NAMALWA (cell line): ENCODE results near the gene AFG1L.
"Not testable (repeated sequence)": the region's sequence is repeated elsewhere in the genome, so short reads cannot be mapped to it uniquely, and the experiment has no call there.

Experiments
- DNase-seq: peaks from one replicate; pipeline ENCODE4 v3.0.0-alpha.2; 2015; ENCODE audit warnings: low spot score

Gene AFG1L

DNA sequence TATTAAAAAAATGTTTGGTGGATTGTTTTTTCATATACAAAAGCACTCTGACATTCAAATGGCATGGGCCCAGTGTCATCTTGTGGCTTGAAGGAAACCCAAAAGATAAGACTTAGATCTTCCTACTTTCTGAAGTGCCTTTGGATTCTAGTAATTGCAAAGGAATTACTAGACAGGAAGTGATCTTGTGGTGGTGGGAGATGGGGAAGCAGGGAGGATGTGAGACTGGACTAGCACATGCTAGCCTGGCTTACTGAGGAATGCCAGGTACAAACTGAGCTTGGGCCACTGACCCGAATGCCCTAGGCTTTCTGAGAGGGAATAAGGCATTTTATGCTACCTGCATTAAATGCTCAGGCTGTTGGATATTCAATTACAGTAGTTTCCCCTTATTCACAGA, 59.0 kb downstream of the AFG1L start:
- DNase-seq = no peak

DNA sequence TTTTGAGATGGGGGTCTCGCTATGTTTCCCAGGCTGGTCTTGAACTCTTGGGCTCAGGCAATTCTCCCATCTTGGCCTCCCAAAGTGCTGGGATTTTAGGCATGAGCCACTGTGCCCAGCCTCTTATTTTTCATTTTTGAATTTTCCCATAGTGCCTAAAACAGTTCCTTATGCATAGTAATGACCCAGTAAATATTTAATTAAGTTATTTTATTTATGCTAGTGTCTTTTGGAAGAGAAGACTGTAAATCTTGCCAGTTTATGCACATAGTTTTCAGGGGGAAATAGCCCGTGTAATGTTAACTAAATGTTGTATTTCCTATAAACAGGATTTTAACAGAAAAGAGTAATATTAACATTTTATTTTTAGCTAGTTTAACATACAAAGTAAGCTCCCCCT, 60.3 kb downstream of the AFG1L start:
- DNase-seq = no peak

DNA sequence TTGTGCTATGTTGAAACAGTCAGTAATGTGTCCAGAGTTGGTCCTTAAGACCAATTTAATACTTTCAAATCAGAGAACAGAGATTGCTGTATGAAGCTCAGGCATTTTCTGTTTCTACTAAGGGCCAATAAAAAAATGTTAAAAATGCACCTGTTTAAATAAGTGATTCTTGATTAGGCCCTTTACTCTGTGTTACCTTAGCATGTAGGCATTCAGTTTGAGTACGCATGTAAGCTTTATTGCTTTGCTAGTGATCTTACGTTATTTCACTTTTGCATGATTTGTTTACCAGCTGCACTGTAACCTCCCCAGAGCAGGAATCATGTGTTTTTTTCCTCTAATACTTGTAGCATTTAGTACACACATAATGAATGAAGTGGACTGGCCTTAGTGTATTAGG, 61.0 kb downstream of the AFG1L start:
- DNase-seq = no peak

DNA sequence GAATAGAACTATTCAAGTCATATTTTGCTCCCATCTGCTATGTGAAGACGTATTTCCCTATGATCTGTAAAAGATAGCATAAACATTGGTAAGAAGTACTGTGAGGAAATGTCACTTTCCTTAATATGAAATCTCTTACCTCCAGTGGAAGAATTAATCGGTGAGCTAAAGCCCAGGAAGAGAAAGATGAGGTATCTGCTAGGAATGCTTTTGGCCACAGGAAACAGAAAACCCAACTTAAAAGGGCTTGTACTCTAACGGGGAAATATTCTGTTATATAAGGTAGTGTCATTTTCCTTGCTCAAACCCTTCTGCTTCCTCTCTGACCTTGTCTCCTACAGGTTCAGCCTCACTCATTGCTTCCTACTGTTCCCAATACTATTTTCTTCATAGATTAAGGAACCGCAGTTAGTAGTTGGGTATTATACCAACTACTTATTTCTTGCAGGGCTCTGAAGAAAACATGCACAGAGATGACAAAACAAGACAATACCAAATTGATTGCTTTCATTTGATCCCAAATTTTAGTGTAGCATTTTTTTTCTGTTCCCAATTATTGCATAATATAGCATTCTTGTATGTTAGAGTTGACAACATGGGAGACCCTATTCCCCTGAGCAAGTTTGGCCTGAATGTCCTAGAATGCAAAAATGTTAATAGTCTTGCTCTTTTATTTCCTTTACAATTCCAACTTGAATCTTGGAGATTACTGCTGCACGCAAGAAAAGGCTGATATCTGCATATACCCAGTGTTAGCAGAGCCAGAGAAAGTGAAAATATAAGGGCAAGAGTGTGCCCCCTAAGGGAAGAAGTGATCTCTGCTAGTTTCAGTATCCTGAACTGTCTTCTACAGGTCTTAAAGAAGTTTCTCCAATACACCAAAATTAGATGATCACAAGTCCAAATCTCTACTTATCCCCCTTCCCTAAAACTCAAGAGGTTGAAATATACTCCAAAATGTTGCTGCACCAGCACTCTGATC, 65.3 kb downstream of the AFG1L start:
- peak; percentile 9 for DNase-seq

DNA sequence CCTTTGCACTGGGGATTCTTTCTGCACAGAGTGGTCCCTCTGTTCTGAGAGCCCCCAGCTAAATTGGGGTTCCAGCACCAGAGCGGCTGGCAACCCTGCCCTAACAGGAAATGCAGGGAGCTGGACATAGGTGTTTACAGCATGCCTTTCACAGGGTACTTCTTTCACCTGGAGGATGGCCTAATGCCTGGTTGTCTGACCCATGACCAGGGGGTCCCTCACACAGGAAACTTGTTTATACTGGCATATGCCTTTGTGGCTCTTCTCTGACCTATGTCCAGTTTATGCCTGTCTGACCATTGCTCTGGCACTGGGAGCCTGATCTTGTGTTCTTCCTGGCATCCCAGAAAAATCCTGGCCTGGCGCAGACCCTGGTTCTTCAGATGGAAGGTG, 66.1 kb downstream of the AFG1L start:
- no peak for DNase-seq

DNA sequence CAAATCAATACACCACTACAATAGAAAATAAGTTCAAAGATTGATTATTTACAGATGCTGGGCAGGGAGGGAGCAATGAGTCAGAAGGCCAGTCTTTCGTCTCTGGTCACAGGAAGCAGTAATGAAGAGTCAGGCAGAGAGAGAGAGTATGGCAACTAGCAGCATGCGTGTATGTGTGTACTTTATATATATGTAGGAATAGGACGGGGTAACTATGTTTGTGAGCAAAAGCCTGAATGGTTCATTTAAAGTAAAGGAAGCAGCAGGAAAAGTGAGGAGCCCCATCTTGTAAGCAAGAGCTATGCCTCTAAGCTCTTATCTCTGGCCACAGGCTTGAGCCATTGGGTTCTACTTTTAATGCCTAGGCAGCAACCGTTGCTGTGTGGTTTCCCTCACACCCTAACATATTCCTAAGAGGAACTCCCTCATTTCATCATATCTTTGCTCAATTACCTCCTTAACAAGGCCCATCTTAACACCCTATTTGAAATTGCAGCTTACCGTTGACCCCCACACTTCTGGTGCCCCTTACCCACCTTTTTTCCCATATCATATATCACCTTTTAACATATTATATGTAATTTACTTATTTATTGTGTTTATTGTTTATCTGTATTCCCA, 66.6 kb downstream of the AFG1L start:
- no peak for DNase-seq

DNA sequence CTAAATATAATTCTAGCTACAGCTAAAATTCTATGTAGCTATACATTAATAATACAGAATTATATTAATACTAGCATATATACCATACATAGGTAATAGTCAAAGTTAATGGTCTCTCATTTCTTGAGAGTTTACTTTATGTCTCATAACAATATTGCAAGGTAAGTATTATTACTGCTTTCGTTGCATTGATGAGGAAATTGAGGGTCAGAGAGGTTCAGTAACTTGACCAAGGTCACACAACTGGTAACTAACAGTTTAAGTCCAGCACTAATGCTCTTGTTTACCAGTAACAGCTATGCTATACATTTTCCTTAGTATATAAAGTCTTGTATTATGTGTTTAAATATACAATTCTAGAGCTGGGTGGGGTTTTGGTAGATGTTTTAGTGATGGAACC, 67.6 kb downstream of the AFG1L start:
- no peak for DNase-seq

DNA sequence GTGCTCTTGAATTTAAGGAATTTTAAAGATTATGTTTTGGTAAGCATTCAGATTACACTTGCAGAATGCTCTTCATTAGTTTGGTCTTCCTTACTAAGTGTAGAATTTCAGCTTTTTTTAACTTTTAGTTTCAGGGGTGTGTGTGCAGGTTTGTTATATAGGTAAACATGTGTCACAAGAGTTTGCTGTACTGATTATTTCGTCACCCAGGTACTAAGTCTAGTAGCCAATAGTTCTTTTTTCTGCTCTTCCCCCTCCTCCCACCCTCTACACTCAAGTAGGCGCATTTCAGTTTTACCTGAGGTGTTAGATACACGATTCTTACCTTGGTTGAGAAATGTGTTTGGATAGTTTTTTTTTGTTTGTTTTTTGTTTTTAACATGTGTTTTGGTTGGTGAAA, 68.3 kb downstream of the AFG1L start:
- DNase-seq = no peak

DNA sequence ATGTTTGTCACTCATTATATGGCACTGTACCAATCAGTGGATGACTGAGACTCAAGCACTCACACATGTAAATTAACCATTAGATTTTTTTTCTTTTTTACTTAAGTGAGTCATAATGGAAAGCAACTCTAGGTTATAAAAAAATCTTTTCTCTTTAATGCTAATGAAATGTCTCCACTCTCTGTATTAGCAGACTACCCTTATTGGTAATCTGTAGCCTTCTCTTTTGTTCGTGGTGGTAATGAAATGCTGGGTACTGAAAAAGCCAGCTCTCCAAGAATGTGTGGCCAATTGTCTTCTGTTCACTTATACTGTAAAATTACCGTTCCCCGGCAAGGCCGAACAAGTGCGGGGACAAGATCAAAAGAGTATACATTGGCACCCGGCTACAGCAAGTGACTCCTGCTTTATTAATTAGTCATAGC, 69.0 kb downstream of the AFG1L start:
- no peak for DNase-seq

DNA sequence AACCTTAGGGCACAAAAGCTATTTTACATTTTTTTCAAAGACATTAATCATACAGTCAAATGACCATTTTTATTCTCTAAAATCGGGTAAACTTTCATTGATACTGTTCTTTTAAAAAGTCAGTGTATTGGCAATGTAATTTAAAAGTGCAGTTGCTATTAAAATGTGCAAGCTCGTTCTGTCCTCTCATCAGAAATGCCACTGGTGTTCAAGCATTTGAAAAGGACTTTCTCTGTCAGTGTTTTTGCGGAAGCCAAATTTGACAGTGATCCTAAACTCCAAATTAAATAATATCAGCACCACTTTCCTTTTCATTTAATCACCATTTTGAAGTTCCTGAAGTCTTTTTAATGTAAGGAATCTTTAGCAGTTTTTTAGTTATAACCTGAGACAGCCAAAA, 69.6 kb downstream of the AFG1L start:
- DNase-seq = no peak

DNA sequence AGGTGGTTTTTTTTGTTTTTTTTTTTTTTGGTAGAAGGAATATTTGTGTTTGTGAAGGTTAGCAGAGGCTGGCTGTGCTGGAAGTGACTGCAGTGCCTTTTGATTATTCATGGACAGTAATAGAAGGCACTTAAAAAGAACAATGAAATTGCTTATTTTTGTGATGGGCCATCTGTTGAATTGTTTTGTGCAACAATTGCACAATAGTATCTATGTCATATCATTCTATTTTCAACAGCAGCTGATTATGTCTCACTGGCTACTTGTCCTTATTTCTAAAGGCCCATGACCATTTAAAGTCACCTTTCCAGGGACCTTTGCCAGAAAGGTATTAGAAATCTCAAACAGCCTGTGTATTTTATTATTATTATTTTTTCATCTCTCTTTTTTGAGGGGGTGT, 70.6 kb downstream of the AFG1L start:
- DNase-seq = no peak

DNA sequence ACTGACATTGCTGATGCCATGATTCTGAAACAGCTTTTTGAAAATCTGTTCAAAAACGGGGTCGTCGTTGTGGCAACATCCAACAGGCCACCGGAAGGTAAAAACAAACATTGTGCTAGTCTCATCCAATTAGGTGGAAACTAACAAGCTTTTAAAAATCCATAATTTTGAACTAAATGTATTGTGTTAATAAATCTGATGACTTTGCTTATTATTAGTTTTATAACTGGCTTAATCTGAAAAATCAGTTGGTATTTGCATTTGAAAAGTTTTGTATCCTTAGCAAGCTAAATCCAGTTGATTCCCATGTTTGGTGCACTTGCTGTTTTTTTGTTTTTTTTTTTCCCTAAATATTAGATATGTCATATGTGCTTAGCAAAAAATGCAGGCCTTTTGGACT, 71.4 kb downstream of the AFG1L start:
- no peak for DNase-seq

DNA sequence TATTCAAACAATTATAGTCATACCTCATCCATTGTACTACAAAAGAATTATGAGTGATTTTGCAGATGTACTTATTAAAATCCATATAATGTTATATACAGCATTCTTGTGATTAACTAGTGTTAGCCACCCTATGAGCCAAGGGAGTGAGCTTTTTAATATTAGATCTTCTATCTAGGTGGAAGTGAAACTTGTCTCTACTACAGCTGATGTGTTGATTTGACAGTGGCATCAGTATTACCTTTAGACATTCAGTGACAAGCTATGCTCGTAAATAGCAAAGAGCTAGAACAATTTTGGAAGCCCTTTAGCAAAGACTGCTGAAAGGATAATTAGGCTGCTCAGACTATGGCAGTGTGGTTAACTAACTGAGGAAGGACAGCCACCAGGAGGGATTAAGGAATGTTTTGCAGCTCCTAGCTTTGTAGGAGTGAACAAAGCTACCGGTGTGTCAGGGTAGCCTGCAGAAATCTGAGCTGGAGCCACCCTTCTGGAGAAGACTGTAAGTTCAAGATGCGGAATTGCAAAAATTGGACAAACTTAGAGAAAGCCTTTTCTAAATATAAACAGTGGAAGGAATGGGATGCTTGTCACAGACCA, 73.7 kb downstream of the AFG1L start:
- DNase-seq = peak; percentile 30

DNA sequence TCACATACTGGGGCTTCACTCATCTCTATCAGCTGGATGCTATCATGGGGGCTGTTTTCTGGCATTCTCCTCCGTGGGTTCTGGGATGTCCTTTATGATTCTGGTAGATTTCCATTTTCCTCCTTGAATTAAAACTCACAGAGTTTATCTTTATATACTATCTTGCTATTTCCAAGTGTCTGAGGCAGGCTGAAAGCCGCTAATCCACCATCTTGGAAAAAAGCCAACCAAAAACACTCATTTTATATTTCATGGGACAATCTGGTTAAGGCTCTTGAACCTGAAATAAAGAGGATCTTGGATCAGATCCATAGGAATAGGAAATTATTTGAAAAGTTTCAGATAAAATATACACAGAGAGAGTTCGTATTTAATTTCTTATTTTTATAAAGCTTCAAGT, 86.0 kb downstream of the AFG1L start:
- no peak for DNase-seq

DNA sequence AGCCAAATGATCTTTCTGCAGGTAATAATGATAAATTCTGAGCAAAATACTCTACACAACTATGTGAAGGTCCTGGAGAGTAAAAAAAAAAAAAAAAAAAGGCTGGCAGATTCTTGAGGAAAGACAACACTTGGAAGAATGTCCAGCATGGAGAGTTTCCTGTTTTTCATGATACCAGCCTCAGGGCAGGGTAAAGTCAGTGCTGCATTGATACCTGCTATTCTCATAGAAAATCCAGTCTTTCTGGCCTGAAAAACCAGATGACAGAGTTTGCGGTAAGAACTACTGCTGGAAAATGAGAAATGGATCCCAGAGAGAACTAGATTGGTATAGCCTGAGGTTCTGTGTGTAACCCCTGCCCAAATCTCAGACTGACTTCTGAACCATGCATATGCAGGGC, 89.1 kb downstream of the AFG1L start:
- DNase-seq = no peak

DNA sequence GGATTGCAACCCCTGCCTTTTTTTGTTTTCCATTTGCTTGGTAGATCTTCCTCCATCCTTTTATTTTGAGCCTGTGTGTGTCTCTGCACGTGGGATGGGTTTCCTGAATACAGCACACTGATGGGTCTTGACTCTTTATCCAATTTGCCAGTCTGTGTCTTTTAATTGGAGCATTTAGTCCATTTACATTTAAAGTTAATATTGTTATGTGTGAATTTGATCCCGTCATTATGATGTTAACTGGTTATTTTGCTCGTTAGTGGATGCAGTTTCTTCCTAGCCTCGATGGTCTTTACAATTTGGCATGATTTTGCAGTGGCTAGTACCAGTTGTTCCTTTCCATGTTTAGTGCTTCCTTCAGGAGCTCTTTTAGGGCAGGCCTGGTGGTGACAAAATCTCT, 94.3 kb downstream of the AFG1L start:
- not testable (repeated sequence) for DNase-seq

DNA sequence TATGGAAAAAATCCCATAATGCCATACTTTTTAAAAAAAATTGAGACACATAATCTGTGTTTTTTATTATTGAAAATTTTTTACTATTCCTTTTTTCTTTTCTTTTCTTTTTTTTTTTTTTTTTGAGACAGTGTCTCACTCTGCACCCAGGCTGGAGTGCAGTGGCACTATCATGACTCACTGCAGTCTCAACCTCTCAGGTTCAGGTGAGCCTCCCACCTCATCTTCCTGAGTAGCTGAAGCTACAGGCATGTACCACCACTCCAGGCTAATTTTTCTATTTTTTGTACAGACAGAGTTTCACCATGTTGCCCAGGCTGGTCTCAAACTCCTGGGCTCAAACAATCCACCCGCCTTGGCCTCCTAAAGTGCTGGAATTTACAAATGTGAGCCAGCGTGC, 100.4 kb downstream of the AFG1L start:
- no peak for DNase-seq

DNA sequence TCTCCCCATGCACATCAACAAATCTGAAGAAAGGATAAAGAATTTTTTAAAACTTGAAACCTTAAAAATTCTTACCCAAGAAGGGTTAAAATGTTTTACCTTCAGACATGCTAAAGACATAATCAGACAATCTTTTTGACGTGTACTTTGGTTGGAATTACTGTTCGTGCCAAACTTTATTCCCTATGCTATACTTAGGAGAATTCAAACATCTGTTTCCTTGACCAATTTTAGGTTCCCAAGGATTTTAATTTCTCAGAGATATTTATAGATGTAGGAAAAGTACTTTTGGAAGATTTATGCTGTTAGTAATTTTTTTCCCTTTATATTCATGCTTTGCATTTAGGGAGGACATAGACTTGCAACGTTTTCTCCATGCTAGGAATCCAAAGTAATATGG, 108.4 kb downstream of the AFG1L start:
- no peak for DNase-seq

DNA sequence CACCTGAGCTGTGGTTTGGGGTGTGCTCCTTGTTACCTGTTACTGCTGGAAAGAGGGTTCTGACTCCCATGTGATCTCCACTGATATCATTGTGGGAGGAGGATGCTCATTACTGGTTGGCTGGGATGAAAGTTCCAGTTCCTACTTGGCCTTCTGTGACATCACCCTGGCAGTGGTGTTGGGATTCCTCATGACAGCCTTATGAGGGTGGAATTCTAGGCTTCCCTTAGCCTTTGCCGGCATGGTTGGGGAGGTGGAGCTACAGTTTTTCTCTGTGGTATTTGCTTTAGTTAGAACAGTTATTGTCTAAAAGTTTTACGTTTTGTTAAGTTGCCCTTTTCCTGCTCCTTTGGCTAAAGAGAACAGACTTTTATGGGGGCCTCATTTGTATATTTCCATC, 112.1 kb downstream of the AFG1L start:
- DNase-seq = no peak

DNA sequence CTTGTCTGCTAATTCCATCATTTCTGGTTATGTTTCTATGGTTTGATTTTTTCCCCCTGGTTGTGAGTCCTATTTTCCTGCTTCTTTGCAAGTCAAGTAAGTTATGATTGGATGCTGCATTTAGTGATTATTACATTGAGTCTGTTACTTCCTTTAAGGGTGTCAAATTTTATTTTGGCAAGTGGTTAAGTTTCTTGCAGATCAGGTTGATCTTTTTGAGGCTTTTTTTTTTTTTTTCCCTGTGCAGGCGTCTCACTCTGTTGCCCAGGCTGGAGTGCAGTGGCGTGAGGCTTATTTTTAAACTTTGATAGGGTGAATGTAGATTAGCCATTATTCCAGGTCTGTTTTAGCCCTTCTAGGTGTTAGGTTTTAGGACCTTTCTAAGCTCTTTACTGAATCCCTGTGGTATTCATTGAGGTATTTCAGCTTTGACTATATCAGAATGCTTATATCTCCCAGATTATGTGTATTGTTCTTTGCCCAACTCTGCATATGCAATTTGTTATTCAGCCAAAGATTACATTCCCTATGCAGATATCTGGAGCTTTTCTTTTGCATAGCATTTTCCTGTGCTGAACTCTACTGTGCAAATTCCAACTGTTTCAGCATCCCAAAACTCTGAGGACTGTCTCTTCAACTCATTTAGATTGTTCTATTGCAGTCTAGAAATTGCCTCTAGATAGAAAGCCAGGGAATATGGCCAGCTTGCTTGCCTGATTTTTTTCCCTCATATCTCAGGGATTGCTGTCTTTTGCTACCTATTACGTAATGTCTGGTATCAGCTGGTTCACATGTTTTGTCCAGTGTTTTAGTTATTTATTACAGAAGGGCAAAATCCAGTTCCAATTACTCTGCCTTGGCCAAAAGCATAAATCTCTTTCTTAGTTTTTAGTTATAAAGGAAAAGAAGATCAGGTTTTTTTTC, 113.3 kb downstream of the AFG1L start:
- DNase-seq = no peak

DNA sequence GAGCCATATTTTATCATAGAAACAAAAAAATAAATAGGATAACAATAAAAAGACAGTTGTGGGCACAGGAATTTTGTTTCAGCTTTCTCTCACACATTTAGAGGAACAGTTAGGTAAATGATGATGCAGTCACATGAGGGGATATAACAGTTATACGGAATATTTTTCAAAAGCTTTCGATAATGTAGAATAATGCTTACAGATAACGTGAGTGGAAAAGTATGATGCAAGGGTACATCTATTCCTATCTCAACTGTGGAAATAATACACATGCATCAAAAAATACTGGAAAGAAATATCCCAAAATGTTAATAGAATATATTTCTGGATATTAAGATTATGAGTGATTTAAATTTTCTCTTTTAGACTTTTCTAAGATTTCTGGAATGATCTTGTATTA, 114.0 kb downstream of the AFG1L start:
- DNase-seq = no peak
